ENCODE measurements around the gene GPR155. TPM values are rescaled to one million over a fixed set of nuclear protein-coding genes. Genes with fewer than 3 reads are reported as not detected.
A peak's percentile ranks its signal among the peaks of the same experiment; 100 is the strongest.

Gene GPR155
- total and polyA plus RNA-seq, 9 of the 15 experiments (the other 6 are each of a cell fraction or from before 2014, with no cell fraction given), result 0.04 to 0.40 (median 0.11) TPM; not detected in 1

- peak; percentile 39; the same call in 1 of the 2 replicates for TF ChIP-seq MAFG (tag; conservative IDR thresholded peaks at IDR 0.05)
- TF ChIP-seq HNRNPL (IDR thresholded peaks at IDR 0.05; ENCODE audit: low read depth, low read length), result no peak
- TF ChIP-seq SMAD1 (IDR thresholded peaks at IDR 0.05; ENCODE audit: low read depth, low read length, partially characterized antibody), result no peak
- no peak for TF ChIP-seq TFE3 (CRISPR knock-in tag; IDR thresholded peaks at IDR 0.05)
- TF ChIP-seq BRD9 (IDR thresholded peaks at IDR 0.05; ENCODE audit: low read depth, partially characterized antibody), result peak; percentile 49
- no peak for TF ChIP-seq MCM3 (IDR thresholded peaks at IDR 0.05)
- no peak for TF ChIP-seq LCOR (CRISPR knock-in tag; IDR thresholded peaks at IDR 0.05)
- TF ChIP-seq, protein P1, sequence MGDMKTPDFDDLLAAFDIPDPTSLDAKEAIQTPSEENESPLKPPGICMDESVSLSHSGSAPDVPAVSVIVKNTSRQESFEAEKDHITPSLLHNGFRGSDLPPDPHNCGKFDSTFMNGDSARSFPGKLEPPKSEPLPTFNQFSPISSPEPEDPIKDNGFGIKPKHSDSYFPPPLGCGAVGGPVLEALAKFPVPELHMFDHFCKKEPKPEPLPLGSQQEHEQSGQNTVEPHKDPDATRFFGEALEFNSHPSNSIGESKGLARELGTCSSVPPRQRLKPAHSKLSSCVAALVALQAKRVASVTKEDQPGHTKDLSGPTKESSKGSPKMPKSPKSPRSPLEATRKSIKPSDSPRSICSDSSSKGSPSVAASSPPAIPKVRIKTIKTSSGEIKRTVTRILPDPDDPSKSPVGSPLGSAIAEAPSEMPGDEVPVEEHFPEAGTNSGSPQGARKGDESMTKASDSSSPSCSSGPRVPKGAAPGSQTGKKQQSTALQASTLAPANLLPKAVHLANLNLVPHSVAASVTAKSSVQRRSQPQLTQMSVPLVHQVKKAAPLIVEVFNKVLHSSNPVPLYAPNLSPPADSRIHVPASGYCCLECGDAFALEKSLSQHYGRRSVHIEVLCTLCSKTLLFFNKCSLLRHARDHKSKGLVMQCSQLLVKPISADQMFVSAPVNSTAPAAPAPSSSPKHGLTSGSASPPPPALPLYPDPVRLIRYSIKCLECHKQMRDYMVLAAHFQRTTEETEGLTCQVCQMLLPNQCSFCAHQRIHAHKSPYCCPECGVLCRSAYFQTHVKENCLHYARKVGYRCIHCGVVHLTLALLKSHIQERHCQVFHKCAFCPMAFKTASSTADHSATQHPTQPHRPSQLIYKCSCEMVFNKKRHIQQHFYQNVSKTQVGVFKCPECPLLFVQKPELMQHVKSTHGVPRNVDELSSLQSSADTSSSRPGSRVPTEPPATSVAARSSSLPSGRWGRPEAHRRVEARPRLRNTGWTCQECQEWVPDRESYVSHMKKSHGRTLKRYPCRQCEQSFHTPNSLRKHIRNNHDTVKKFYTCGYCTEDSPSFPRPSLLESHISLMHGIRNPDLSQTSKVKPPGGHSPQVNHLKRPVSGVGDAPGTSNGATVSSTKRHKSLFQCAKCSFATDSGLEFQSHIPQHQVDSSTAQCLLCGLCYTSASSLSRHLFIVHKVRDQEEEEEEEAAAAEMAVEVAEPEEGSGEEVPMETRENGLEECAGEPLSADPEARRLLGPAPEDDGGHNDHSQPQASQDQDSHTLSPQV (IDR thresholded peaks at IDR 0.05), result 0 out of 2 replicates have a peak, but pooled peaks have one; percentile 25
- no peak for TF ChIP-seq MAFK (IDR thresholded peaks at IDR 0.05; ENCODE audit: low read length)
- 0 out of 4 replicates have a peak, but pooled peaks of 1 of the 2 experiments have one; percentile 23 for TF ChIP-seq TRIM24 (IDR thresholded peaks at IDR 0.05)
- no peak for TF ChIP-seq SIN3A (IDR thresholded peaks at IDR 0.05; ENCODE audit: borderline replicate concordance in 2 of 2, control insufficient read depth in 1 of 2, low read depth in 2 of 2, low read length in 2 of 2)
- no peak for TF ChIP-seq ZNF3 (CRISPR knock-in tag; IDR thresholded peaks at IDR 0.05)
- no peak for TF ChIP-seq ZBTB7A (IDR thresholded peaks at IDR 0.05; ENCODE audit: borderline replicate concordance, control insufficient read depth, low read depth, low read length)
- TF ChIP-seq CBX2 (IDR thresholded peaks at IDR 0.05; ENCODE audit: insufficient read depth, low read length, poor library complexity, severe bottlenecking), result no peak
- peak; percentile 31; the same call in 1 of the 2 replicates for TF ChIP-seq ZNF316 (IDR thresholded peaks at IDR 0.05)
- no peak for TF ChIP-seq ZNF354B (CRISPR knock-in tag; IDR thresholded peaks at IDR 0.05)
- no peak for TF ChIP-seq ZNF699 (CRISPR knock-in tag; IDR thresholded peaks at IDR 0.05; ENCODE audit: insufficient replicate concordance)
- no peak for TF ChIP-seq NFE2L1 (tag; IDR thresholded peaks at IDR 0.05; ENCODE audit: borderline replicate concordance, low read depth)
- TF ChIP-seq RFX1 (IDR thresholded peaks at IDR 0.05), result peak; percentile 29; the same call in 1 of the 2 replicates
- TF ChIP-seq, protein P2, sequence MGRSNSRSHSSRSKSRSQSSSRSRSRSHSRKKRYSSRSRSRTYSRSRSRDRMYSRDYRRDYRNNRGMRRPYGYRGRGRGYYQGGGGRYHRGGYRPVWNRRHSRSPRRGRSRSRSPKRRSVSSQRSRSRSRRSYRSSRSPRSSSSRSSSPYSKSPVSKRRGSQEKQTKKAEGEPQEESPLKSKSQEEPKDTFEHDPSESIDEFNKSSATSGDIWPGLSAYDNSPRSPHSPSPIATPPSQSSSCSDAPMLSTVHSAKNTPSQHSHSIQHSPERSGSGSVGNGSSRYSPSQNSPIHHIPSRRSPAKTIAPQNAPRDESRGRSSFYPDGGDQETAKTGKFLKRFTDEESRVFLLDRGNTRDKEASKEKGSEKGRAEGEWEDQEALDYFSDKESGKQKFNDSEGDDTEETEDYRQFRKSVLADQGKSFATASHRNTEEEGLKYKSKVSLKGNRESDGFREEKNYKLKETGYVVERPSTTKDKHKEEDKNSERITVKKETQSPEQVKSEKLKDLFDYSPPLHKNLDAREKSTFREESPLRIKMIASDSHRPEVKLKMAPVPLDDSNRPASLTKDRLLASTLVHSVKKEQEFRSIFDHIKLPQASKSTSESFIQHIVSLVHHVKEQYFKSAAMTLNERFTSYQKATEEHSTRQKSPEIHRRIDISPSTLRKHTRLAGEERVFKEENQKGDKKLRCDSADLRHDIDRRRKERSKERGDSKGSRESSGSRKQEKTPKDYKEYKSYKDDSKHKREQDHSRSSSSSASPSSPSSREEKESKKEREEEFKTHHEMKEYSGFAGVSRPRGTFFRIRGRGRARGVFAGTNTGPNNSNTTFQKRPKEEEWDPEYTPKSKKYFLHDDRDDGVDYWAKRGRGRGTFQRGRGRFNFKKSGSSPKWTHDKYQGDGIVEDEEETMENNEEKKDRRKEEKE (IDR thresholded peaks at IDR 0.05; ENCODE audit: borderline replicate concordance in 1 of 2, control insufficient read depth in 1 of 2, low read depth in 2 of 2, low read length in 1 of 2), result no peak
- TF ChIP-seq SRSF1 (IDR thresholded peaks at IDR 0.05; ENCODE audit: low read depth, low read length), result no peak
Measured at GRCh38 chr2:174383796-174384195, 103.0 kb downstream of the GPR155 start (continued).

Measured in K562 (cell line).